Esophagus squamous epithelium (tissue), 4 donors: ENCODE data around the gene HELB.

ENCODE experiments used
- CTCF ChIP-seq, 6 experiments: fragments of 450-650 bp in 4 of 6; fragments of 200-600 bp in 2 of 6; sonication (generic) in 2 of 6; IDR thresholded peaks; one replicate each; pipeline ENCODE4 v1.5.1; 2016 to 2019; ENCODE audit warnings: antibody characterized with exemption in 6 of 6, mild to moderate bottlenecking in 4 of 6, moderate library complexity in 4 of 6
- POLR2A ChIP-seq, 4 donors: fragments of 450-650 bp; IDR thresholded peaks; one replicate each; pipeline ENCODE4 v1.6.1; 2017; ENCODE audit warnings: antibody characterized with exemption in 4 of 4, mild to moderate bottlenecking in 4 of 4, moderate library complexity in 3 of 4

DNA sequence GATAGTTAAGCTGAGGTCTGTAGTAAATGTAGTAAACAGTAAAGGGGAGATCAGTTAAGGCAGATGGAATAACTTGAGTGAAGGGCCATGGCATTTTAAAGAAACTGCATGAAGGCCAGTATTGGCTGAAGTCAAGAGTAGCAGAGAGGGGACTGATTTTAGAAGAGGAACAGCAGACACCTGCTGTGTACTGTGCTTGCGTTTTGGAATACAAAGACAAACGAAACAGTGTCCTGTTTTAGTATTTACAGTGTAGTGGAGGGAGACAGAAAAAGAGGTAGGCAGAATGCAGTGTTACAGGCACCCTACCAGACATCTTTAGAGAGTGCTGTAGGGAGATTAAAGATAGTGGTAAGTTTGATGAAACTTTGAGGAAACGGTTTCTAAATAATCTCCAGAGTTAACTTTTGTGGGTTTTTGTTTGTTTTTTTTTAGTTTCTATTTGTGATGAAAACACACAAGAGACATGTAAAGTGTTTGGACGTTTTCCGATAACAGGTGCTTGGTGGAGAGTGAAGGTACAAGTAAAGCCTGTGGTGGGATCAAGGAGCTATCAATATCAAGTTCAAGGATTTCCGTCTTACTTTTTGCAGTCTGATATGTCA, 2.1 kb downstream of the HELB start:
- TF ChIP-seq POLR2A (IDR thresholded peaks at IDR 0.05) (no peak), CTCF (IDR thresholded peaks at IDR 0.05) (no peak)
